ENCODE results near the gene ROCK2.

ROCK2 gene

DNA sequence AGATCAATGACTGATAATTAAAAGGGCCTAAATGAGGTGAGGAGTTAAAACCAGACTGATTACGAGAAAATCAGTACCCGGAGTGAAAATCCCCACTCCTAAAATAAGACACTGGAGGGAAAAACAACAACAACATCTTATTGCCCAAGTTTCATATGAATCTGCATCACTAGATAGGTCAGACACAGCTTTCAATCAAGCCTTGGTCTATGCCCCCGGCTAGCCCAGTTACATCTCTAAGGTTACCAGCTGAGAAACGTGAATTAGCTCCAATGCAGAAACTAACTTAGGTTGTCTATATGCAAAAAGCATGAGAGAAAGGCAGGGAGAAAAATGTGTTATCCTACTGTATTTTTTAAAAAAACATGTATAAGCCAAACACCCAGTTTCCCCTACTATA is 53.7 kb downstream of the ROCK2 start (continued):
- TF ChIP-seq ZNF514 (tag by site-specific recombination; IDR thresholded peaks at IDR 0.05) (no peak), ZNF416 (tag by site-specific recombination; IDR thresholded peaks at IDR 0.05) (no peak), ZNF624 (tag by site-specific recombination; IDR thresholded peaks at IDR 0.05) (no peak), ZNF112 (tag by site-specific recombination; IDR thresholded peaks at IDR 0.05) (no peak), ZNF677 (tag by site-specific recombination; IDR thresholded peaks at IDR 0.05) (no peak)

- no peak overlapping the region for H3K27ac ChIP-seq (ENCODE audit: extremely low read depth, low read depth, low read length)
- ChIA-PET POLR2A (interaction anchor here (0.6 kb wide), 1 partner anchor 135 kb away, joined by 6 read pairs; no protein-coding TSS in a partner anchor), CTCF (no interaction called here)
- H3K9me3 ChIP-seq (ENCODE audit: control insufficient read depth, insufficient read depth, low read depth, low read length), result no peaks in the 10 kb centered on the region
- H3K4me3 ChIP-seq (ENCODE audit: low read depth, low read length), result no peak overlapping the region
- TF ChIP-seq ZNF121 (tag by site-specific recombination; IDR thresholded peaks at IDR 0.05), result peak; percentile 73
- TF ChIP-seq OSR2 (tag by site-specific recombination; IDR thresholded peaks at IDR 0.05), result peak; percentile 45; the same call in 1 of the 2 replicates
- TF ChIP-seq ZNF114 (tag by site-specific recombination; IDR thresholded peaks at IDR 0.05), result no peak
- peaks cover 4% of the 10 kb centered on the region for H3K4me1 ChIP-seq (ENCODE audit: control insufficient read depth, insufficient read depth, low read length)
- H3K36me3 ChIP-seq (ENCODE audit: control insufficient read depth in 2 of 2, insufficient read depth in 1 of 2, low read length in 2 of 2), result peaks cover 0 to 7% of the 10 kb centered on the region in 2 experiments; a peak in 1 of 3 replicates
Observed at GRCh38 chr2:11290211-11290610, 54.2 kb downstream of the ROCK2 start.

GRCh38 chr2:11288431-11288830 is 56.0 kb downstream of the ROCK2 start:
- ChIA-PET CTCF (no interaction called here), POLR2A (no interaction called here)
- H3K4me1 ChIP-seq (ENCODE audit: control insufficient read depth, insufficient read depth, low read length), result peaks cover 4% of the 10 kb centered on the region
- H3K4me3 ChIP-seq (ENCODE audit: low read depth, low read length), result no peak overlapping the region
- TF ChIP-seq ZBTB17 (tag by site-specific recombination; IDR thresholded peaks at IDR 0.05) (peak; percentile 87), ZNF449 (tag by site-specific recombination; IDR thresholded peaks at IDR 0.05) (no peak), SETDB1 (IDR thresholded peaks at IDR 0.05; ENCODE audit: insufficient read length, low read length) (no peak), ZNF416 (tag by site-specific recombination; IDR thresholded peaks at IDR 0.05) (no peak), ZSCAN5A (tag by site-specific recombination; IDR thresholded peaks at IDR 0.05) (no peak), ZNF214 (tag by site-specific recombination; IDR thresholded peaks at IDR 0.05; ENCODE audit: borderline replicate concordance) (no peak), ZNF19 (tag by site-specific recombination; IDR thresholded peaks at IDR 0.05; ENCODE audit: low read depth) (no peak), ZNF529 (tag by site-specific recombination; IDR thresholded peaks at IDR 0.05; ENCODE audit: insufficient replicate concordance) (no peak)
- peaks cover 0 to 22% of the 10 kb centered on the region in 2 experiments; a peak in 1 of 3 replicates for H3K36me3 ChIP-seq (ENCODE audit: control insufficient read depth in 2 of 2, insufficient read depth in 1 of 2, low read length in 2 of 2)
- no peaks in the 10 kb centered on the region for H3K9me3 ChIP-seq (ENCODE audit: control insufficient read depth, insufficient read depth, low read depth, low read length)
- H3K27ac ChIP-seq (ENCODE audit: extremely low read depth, low read depth, low read length), result no peak overlapping the region

DNA sequence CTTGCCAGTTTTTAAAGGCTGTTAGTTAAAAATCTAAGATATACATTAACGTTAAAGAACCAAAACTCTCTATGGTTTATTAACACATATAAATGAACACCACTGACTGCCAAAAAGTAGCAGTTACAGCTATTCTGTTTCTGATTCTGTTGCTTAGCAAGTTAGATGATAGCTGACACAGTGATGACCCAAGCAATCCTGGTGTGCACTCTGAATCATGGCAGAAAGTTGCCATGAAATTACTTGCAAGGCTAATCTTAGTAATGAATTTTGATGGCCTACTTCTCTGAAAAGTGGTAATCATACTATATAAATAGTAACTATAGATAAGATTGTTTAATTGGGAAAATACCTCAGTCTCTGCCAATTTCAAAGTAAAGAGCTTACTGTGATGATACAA is 57.7 kb downstream of the ROCK2 start:
- Histone ChIP-seq H3K36me3 (ENCODE audit: control insufficient read depth in 2 of 2, insufficient read depth in 1 of 2, low read length in 2 of 2) (peaks cover 0 to 22% of the 10 kb centered on the region in 2 experiments; a peak in 1 of 3 replicates), H3K27ac (ENCODE audit: extremely low read depth, low read depth, low read length) (no peak overlapping the region), H3K4me1 (ENCODE audit: control insufficient read depth, insufficient read depth, low read length) (no peaks in the 10 kb centered on the region), H3K4me3 (ENCODE audit: low read depth, low read length) (no peak overlapping the region), H3K9me3 (ENCODE audit: control insufficient read depth, insufficient read depth, low read depth, low read length) (no peaks in the 10 kb centered on the region)
- CTCF ChIA-PET, result interaction anchor here (1.1 kb wide), 1 partner anchor 9 kb away, joined by 3 read pairs; no protein-coding TSS in a partner anchor
- TF ChIP-seq PRDM6 (tag by site-specific recombination; IDR thresholded peaks at IDR 0.05), result 0 out of 2 replicates have a peak, but pooled peaks have one; percentile 19
- TF ChIP-seq, protein P1, sequence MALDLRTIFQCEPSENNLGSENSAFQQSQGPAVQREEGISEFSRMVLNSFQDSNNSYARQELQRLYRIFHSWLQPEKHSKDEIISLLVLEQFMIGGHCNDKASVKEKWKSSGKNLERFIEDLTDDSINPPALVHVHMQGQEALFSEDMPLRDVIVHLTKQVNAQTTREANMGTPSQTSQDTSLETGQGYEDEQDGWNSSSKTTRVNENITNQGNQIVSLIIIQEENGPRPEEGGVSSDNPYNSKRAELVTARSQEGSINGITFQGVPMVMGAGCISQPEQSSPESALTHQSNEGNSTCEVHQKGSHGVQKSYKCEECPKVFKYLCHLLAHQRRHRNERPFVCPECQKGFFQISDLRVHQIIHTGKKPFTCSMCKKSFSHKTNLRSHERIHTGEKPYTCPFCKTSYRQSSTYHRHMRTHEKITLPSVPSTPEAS (tag by site-specific recombination; IDR thresholded peaks at IDR 0.05), result no peak
- POLR2A ChIA-PET, result no interaction called here

Measured in HEK293 (cell line).